GM12874 (cell line): ENCODE results near the gene ZNF512B.
A peak's percentile ranks its signal among the peaks of the same experiment; 100 is the strongest.

ENCODE experiments used
- CTCF ChIP-seq: IDR thresholded peaks from 2 replicates; pipeline ENCODE4 v1.5.1; 2011; ENCODE audit warnings: low read depth, mild to moderate bottlenecking, control low read depth, low read length, moderate library complexity; ENCODE audit not compliant: insufficient read depth

The ZNF512B gene

GRCh38 chr20:63974402-63975200, 4.9 kb upstream of the ZNF512B start:
- no peak for TF ChIP-seq CTCF

DNA sequence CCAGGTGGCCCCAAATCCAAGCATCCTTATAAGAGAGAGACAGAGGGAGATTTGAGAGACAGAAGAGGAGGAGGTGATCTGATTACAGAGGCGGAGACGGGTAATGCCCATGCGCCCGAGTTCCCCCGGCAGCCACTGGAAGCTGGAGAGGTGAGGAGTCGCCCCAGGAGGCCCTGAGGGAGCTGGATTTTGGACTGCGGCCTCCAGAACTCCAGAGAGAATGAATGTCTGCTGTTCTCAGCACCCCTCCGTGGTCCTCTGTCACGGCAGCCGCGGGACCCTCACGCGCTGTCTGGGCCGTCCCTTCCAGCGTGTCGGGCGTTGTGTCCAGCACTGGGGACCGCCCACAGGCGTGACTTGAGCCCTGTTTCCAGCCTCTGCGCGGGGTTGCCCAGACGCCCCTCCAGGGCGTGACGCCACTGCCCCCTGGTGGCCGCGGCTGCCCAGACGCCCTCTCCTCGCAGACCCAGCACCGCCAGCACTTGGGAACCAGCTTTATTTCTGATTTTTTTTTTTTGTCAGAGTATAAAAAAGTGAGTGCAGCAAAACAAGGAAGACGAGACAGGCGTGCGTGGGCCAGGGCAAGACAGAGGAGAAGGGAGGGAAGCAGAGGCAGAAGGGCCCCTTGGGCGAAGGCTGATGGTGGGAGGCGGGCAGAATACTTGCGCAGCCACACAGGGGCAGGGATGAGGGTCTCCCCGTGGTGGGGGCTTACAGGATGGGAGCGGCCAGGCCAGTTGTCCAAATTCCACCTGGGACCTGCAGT, 4.1 kb upstream of the ZNF512B start:
- peak; percentile 97 for TF ChIP-seq CTCF

- TF ChIP-seq CTCF = no peak
These were observed 3.4 kb upstream of the ZNF512B start for GRCh38 chr20:63973160-63973479.

GRCh38 chr20:63972312-63973159, 2.8 kb upstream of the ZNF512B start:
- TF ChIP-seq CTCF = no peak

DNA sequence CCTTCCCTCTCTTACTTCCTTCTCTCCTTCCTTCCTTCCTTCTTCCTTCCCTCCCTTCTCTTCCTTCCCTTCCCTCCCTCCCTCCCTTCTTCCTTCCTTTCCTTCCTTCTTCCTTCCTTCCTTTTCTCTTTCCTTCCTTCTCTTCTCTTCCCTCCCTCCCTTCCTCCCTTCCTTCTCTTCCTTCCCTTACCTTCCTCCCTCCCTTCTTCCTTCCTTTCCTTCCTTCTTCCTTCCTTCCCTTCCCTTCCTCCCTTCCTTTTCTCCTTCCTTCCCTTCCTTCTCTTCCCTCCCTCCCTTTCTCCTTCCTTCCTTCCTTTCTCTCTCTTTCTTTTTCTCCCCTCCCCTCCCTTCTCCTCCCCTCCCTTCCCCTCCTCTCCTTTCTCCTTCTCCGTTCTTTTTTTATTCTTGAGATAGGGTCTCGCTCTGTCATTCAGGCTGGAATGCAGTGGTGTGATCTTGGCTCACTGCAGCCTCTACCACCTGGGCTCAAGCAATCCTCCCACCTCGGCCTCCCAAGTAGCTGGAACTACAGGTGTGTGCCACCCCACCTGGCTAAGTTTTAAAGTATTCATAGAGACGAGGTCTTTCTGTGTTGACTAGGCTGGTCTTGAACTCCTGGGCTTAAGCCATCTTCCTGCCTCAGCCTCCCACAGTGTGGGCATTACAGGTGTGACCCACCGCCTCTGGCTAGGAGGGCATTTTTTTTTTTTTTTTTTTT, 1.1 kb upstream of the ZNF512B start:
- no peak for TF ChIP-seq CTCF

DNA sequence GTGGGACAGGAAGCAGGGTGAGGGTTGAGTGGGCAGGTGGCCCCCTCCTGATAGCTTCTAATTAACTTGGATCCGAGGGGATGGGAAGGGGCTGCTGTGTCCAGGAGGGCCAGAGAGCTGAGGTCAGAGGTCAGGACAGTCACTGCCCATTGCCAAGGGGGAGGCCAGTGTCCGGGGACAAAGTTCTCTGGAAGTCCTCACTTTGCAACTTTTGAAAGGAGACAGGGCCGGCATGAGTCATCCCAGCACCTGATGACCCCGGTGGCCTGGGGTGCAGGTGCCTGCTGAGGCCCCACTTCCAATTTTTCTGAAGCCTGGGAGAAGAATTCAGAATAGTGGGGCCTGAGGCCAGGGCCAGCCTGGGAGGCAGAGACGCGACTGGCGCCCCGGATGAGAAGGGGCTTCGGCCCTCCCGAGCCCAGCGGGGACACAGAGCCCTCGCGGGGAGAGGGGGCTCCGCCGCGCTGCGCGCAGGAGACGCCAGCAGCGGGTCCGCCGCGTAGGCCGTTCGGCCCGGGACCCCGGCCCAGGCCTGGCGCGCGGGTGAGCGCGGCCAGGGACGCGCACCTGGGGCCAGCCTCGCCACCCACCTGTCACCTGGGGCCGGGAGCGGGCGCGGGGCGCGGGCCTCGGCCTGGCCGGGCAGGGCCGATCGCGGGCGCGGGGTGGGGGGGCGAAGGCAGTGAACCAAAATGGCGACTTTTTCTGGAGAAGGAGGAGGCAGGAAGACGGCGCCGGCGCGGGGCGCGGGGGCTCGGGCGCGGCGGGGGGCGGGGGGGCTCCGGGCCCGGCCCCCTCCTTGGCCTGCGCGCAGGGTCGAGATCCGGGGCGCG, 586 bp downstream of the ZNF512B start:
- no peak for TF ChIP-seq CTCF
